ENCODE measurements around the gene CTNNA2.

DNA sequence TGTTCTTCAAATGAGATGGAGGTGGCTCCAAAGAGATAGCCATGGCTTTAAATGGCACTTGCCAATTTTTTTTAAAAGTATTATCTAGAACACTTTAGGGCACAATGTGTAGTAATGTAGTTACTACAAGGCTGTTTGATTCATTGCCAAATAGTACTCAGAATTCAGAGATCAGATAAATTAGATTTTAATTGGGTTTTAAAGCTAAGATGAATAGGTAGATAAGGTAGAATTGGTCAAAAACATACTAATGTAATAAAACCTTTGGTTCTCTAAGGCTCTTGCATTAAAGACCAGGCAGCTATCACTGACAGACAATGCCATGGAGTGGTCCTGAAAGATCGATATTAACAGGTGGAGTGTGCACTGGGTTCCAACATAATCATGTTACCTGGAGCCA lies 425.8 kb downstream of the CTNNA2 start:
- TF ChIP-seq POLR2A (IDR thresholded peaks at IDR 0.05), result no peak
- TF ChIP-seq, protein P1, sequence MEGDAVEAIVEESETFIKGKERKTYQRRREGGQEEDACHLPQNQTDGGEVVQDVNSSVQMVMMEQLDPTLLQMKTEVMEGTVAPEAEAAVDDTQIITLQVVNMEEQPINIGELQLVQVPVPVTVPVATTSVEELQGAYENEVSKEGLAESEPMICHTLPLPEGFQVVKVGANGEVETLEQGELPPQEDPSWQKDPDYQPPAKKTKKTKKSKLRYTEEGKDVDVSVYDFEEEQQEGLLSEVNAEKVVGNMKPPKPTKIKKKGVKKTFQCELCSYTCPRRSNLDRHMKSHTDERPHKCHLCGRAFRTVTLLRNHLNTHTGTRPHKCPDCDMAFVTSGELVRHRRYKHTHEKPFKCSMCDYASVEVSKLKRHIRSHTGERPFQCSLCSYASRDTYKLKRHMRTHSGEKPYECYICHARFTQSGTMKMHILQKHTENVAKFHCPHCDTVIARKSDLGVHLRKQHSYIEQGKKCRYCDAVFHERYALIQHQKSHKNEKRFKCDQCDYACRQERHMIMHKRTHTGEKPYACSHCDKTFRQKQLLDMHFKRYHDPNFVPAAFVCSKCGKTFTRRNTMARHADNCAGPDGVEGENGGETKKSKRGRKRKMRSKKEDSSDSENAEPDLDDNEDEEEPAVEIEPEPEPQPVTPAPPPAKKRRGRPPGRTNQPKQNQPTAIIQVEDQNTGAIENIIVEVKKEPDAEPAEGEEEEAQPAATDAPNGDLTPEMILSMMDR (IDR thresholded peaks at IDR 0.05), result no peak

Data from vagina (tissue), 2 donors.